AG04449 (cell line): ENCODE measurements around the gene TMCO2.

ENCODE experiments used
- CTCF ChIA-PET: fragments of 350-600 bp; formaldehyde crosslinking; extraction: SDS; loops from one replicate; lab custom pipeline; 2021; ENCODE audit warnings: antibody characterized with exemption; lab: Yijun Ruan, JAX
- POLR2A ChIA-PET: fragments of 400-600, 350-600 bp; formaldehyde crosslinking; extraction: SDS; loops from one replicate; lab custom pipeline; 2020; ENCODE audit warnings: antibody characterized with exemption, inconsistent platforms; lab: Yijun Ruan, JAX
- DNase-seq: peaks from one replicate; pipeline ENCODE4 v3.0.0-alpha.2; 2010; ENCODE audit warnings: low read depth, low spot score
- H3K4me3 ChIP-seq: 2 replicates; pipeline ENCODE4 v1.5.1; 2011; ENCODE audit warnings: low read depth, mild to moderate bottlenecking, control low read depth, low read length
- CTCF ChIP-seq: IDR thresholded peaks from one replicate; pipeline ENCODE4 v1.5.1; 2011; ENCODE audit warnings: mild to moderate bottlenecking, moderate library complexity, low read length, control low read depth, inconsistent platforms; ENCODE audit not compliant: insufficient read depth; ENCODE audit errors: missing control alignments

The TMCO2 gene

GRCh38 chr1:40241362-40241761 lies 6.4 kb upstream of the TMCO2 start:
- TF ChIP-seq CTCF = no peak
- CTCF ChIA-PET = interaction anchor here (0.6 to 4.0 kb wide), 8 partner anchors 16 to 199 kb away, joined by 3 to 17 read pairs (median 4); no protein-coding TSS in a partner anchor
- POLR2A ChIA-PET = interaction anchor here (0.6 to 1.7 kb wide), 4 partner anchors 15 to 238 kb away, joined by 3 to 7 read pairs (median 4); partner anchors contain the start of gene ZMPSTE24

GRCh38 chr1:40243351-40243750 lies 4.4 kb upstream of the TMCO2 start:
- POLR2A ChIA-PET = interaction anchor here (0.8 kb wide), 1 partner anchor 24 kb away, joined by 3 read pairs; no protein-coding TSS in a partner anchor
- no peak for TF ChIP-seq CTCF
- no peak for DNase-seq
- H3K4me3 ChIP-seq = no peak overlapping the region
- CTCF ChIA-PET = interaction anchor here (0.9 to 1.2 kb wide), 3 partner anchors 91 to 99 kb away, joined by 3 to 5 read pairs (median 4); no protein-coding TSS in a partner anchor

More at GRCh38 chr1:40241362-40241761, 6.4 kb upstream of the TMCO2 start:
- DNase-seq = no peak
- H3K4me3 ChIP-seq = no peak overlapping the region

- no peak for DNase-seq
- TF ChIP-seq CTCF = no peak
- ChIA-PET CTCF (interaction anchor here (0.9 kb wide), 1 partner anchor 100 kb away, joined by 4 read pairs; no protein-coding TSS in a partner anchor), POLR2A (no interaction called here)
- no peak overlapping the region for H3K4me3 ChIP-seq
Observed at GRCh38 chr1:40244138-40244744, 3.5 kb upstream of the TMCO2 start.

GRCh38 chr1:40245686-40246085 lies 2.1 kb upstream of the TMCO2 start:
- TF ChIP-seq CTCF = no peak
- DNase-seq = no peak
- ChIA-PET POLR2A (no interaction called here), CTCF (interaction anchor here (0.6 to 1.1 kb wide), 2 partner anchors 45 to 92 kb away, joined by 3 read pairs; no protein-coding TSS in a partner anchor)
- H3K4me3 ChIP-seq = no peak overlapping the region

GRCh38 chr1:40248412-40248811 lies 675 bp downstream of the TMCO2 start:
- no peak for TF ChIP-seq CTCF
- ChIA-PET CTCF (interaction anchor here (0.6 to 1.4 kb wide), 2 partner anchors 38 to 95 kb away, joined by 3 to 5 read pairs; no protein-coding TSS in a partner anchor), POLR2A (no interaction called here)
- DNase-seq = no peak
- no peak overlapping the region for H3K4me3 ChIP-seq

- DNase-seq = no peak
- TF ChIP-seq CTCF = no peak
- ChIA-PET POLR2A (no interaction called here), CTCF (interaction anchor here (1.0 kb wide), 1 partner anchor 154 kb away, joined by 3 read pairs; no protein-coding TSS in a partner anchor)
- no peak overlapping the region for H3K4me3 ChIP-seq
Observed at GRCh38 chr1:40251456-40251855, 3.7 kb downstream of the TMCO2 start.
